Measurements from ENCODE around the gene AFAP1.
A peak's percentile ranks its signal among the peaks of the same experiment; 100 is the strongest.

The AFAP1 gene

GRCh38 chr4:7812231-7812857 lies 127.3 kb downstream of the AFAP1 start:
- Histone ChIP-seq H3K27me3 (ENCODE audit: control insufficient read depth, insufficient read depth, low read length) (no peaks in the 10 kb centered on the region), H3K36me3 (ENCODE audit: control insufficient read depth, insufficient read depth, low read length) (peaks cover 5% of the 10 kb centered on the region), H3K4me3 (ENCODE audit: low read length) (no peak overlapping the region), H3K9ac (ENCODE audit: low read length) (no peak overlapping the region), H3K4me1 (ENCODE audit: control insufficient read depth, insufficient read depth, low read length) (peaks cover 23% of the 10 kb centered on the region), H3K9me3 (ENCODE audit: control insufficient read depth, low read length) (no peaks in the 10 kb centered on the region)

GRCh38 chr4:7811536-7812191 lies 128.0 kb downstream of the AFAP1 start:
- Histone ChIP-seq H3K4me1 (ENCODE audit: control insufficient read depth, insufficient read depth, low read length) (peaks cover 30% of the 10 kb centered on the region), H3K4me3 (ENCODE audit: low read length) (no peak overlapping the region), H3K9ac (ENCODE audit: low read length) (peak overlapping the region; percentile 51)

GRCh38 chr4:7810783-7811535 lies 128.7 kb downstream of the AFAP1 start:
- no peak overlapping the region for H3K4me3 ChIP-seq (ENCODE audit: low read length)
- H3K9me3 ChIP-seq (ENCODE audit: control insufficient read depth, low read length): no peaks in the 10 kb centered on the region
- H3K4me1 ChIP-seq (ENCODE audit: control insufficient read depth, insufficient read depth, low read length): peaks cover 37% of the 10 kb centered on the region
- H3K27me3 ChIP-seq (ENCODE audit: control insufficient read depth, insufficient read depth, low read length): no peaks in the 10 kb centered on the region
- H3K36me3 ChIP-seq (ENCODE audit: control insufficient read depth, insufficient read depth, low read length): peaks cover 5% of the 10 kb centered on the region
- peak overlapping the region; percentile 51 for H3K9ac ChIP-seq (ENCODE audit: low read length)

More at GRCh38 chr4:7811536-7812191, 128.0 kb downstream of the AFAP1 start:
- H3K36me3 ChIP-seq (ENCODE audit: control insufficient read depth, insufficient read depth, low read length): peaks cover 5% of the 10 kb centered on the region
- no peaks in the 10 kb centered on the region for H3K27me3 ChIP-seq (ENCODE audit: control insufficient read depth, insufficient read depth, low read length)
- no peaks in the 10 kb centered on the region for H3K9me3 ChIP-seq (ENCODE audit: control insufficient read depth, low read length)

- Histone ChIP-seq H3K4me3 (ENCODE audit: low read length) (no peak overlapping the region), H3K27me3 (ENCODE audit: control insufficient read depth, insufficient read depth, low read length) (no peaks in the 10 kb centered on the region), H3K4me1 (ENCODE audit: control insufficient read depth, insufficient read depth, low read length) (peaks cover 59% of the 10 kb centered on the region), H3K9ac (ENCODE audit: low read length) (no peak overlapping the region), H3K36me3 (ENCODE audit: control insufficient read depth, insufficient read depth, low read length) (peaks cover 5% of the 10 kb centered on the region), H3K9me3 (ENCODE audit: control insufficient read depth, low read length) (no peaks in the 10 kb centered on the region)
These were observed 130.9 kb downstream of the AFAP1 start for GRCh38 chr4:7808752-7809151.

GRCh38 chr4:7808181-7808580 lies 131.5 kb downstream of the AFAP1 start:
- peaks cover 5% of the 10 kb centered on the region for H3K36me3 ChIP-seq (ENCODE audit: control insufficient read depth, insufficient read depth, low read length)
- no peak overlapping the region for H3K4me3 ChIP-seq (ENCODE audit: low read length)
- no peak overlapping the region for H3K9ac ChIP-seq (ENCODE audit: low read length)
- no peaks in the 10 kb centered on the region for H3K27me3 ChIP-seq (ENCODE audit: control insufficient read depth, insufficient read depth, low read length)
- peaks cover 59% of the 10 kb centered on the region for H3K4me1 ChIP-seq (ENCODE audit: control insufficient read depth, insufficient read depth, low read length)
- H3K9me3 ChIP-seq (ENCODE audit: control insufficient read depth, low read length): no peaks in the 10 kb centered on the region

GRCh38 chr4:7807351-7807921 lies 132.2 kb downstream of the AFAP1 start:
- Histone ChIP-seq H3K4me3 (ENCODE audit: low read length) (no peak overlapping the region), H3K9ac (ENCODE audit: low read length) (no peak overlapping the region), H3K4me1 (ENCODE audit: control insufficient read depth, insufficient read depth, low read length) (peaks cover 59% of the 10 kb centered on the region), H3K9me3 (ENCODE audit: control insufficient read depth, low read length) (no peaks in the 10 kb centered on the region), H3K36me3 (ENCODE audit: control insufficient read depth, insufficient read depth, low read length) (peaks cover 5% of the 10 kb centered on the region), H3K27me3 (ENCODE audit: control insufficient read depth, insufficient read depth, low read length) (no peaks in the 10 kb centered on the region)

- Histone ChIP-seq H3K36me3 (ENCODE audit: control insufficient read depth, insufficient read depth, low read length) (peaks cover 5% of the 10 kb centered on the region), H3K9me3 (ENCODE audit: control insufficient read depth, low read length) (no peaks in the 10 kb centered on the region), H3K4me3 (ENCODE audit: low read length) (no peak overlapping the region), H3K9ac (ENCODE audit: low read length) (peak overlapping the region; percentile 51), H3K4me1 (ENCODE audit: control insufficient read depth, insufficient read depth, low read length) (peaks cover 53% of the 10 kb centered on the region), H3K27me3 (ENCODE audit: control insufficient read depth, insufficient read depth, low read length) (no peaks in the 10 kb centered on the region)
These were observed 133.1 kb downstream of the AFAP1 start for GRCh38 chr4:7806338-7807090.

- H3K4me3 ChIP-seq (ENCODE audit: low read length): no peak overlapping the region
- peaks cover 5% of the 10 kb centered on the region for H3K36me3 ChIP-seq (ENCODE audit: control insufficient read depth, insufficient read depth, low read length)
- H3K4me1 ChIP-seq (ENCODE audit: control insufficient read depth, insufficient read depth, low read length): peaks cover 45% of the 10 kb centered on the region
- no peaks in the 10 kb centered on the region for H3K27me3 ChIP-seq (ENCODE audit: control insufficient read depth, insufficient read depth, low read length)
- H3K9me3 ChIP-seq (ENCODE audit: control insufficient read depth, low read length): no peaks in the 10 kb centered on the region
- peak overlapping the region; percentile 51 for H3K9ac ChIP-seq (ENCODE audit: low read length)
These were observed 133.9 kb downstream of the AFAP1 start for GRCh38 chr4:7805533-7806337.

- Histone ChIP-seq H3K4me1 (ENCODE audit: control insufficient read depth, insufficient read depth, low read length) (peaks cover 39% of the 10 kb centered on the region), H3K9ac (ENCODE audit: low read length) (no peak overlapping the region), H3K36me3 (ENCODE audit: control insufficient read depth, insufficient read depth, low read length) (peaks cover 5% of the 10 kb centered on the region), H3K9me3 (ENCODE audit: control insufficient read depth, low read length) (no peaks in the 10 kb centered on the region), H3K4me3 (ENCODE audit: low read length) (no peak overlapping the region), H3K27me3 (ENCODE audit: control insufficient read depth, insufficient read depth, low read length) (no peaks in the 10 kb centered on the region)
These were observed 134.8 kb downstream of the AFAP1 start for GRCh38 chr4:7804756-7805385.

GRCh38 chr4:7803992-7804755 lies 135.5 kb downstream of the AFAP1 start:
- peaks cover 6% of the 10 kb centered on the region for H3K36me3 ChIP-seq (ENCODE audit: control insufficient read depth, insufficient read depth, low read length)
- peaks cover 39% of the 10 kb centered on the region for H3K4me1 ChIP-seq (ENCODE audit: control insufficient read depth, insufficient read depth, low read length)
- H3K27me3 ChIP-seq (ENCODE audit: control insufficient read depth, insufficient read depth, low read length): no peaks in the 10 kb centered on the region
- H3K9me3 ChIP-seq (ENCODE audit: control insufficient read depth, low read length): no peaks in the 10 kb centered on the region
- no peak overlapping the region for H3K4me3 ChIP-seq (ENCODE audit: low read length)
- H3K9ac ChIP-seq (ENCODE audit: low read length): peak overlapping the region; percentile 44

All from mucosa of stomach (tissue), 1 donor.